Gastroesophageal sphincter (tissue), 4 donors: Measurements from ENCODE around the gene ZNF771. TPM values are rescaled to one million over a fixed set of nuclear protein-coding genes. Genes with fewer than 3 reads are reported as not detected.

Source experiments
- ATAC-seq: fragments of 150-250 bp; one replicate; pipeline ENCODE4 v1.9.1; 2016; ENCODE audit warnings: mild to moderate bottlenecking, moderate library complexity
- H3K27ac ChIP-seq, 4 donors: fragments of 200-600 bp; sonication (generic) in 3 of 4; 1 replicate in 3 of 4; 2 replicates in 1 of 4; pipeline ENCODE4 v1.5.1; 2016 to 2019
- H3K27me3 ChIP-seq: fragments of 200-600 bp; sonication (generic); one replicate; pipeline ENCODE4 v1.5.1; 2019
- H3K36me3 ChIP-seq, 2 donors: fragments of 200-600 bp; sonication (generic); one replicate each; pipeline ENCODE4 v1.5.1; 2019; ENCODE audit warnings: control low read depth in 1 of 2
- H3K4me1 ChIP-seq, 3 donors: fragments of 200-600 bp; sonication (generic); 1 replicate in 2 of 3; 2 replicates in 1 of 3; pipeline ENCODE4 v1.5.1; 2016 to 2019; ENCODE audit warnings: control low read depth in 2 of 3
- H3K4me3 ChIP-seq, 2 donors: fragments of 200-600 bp; sonication (generic); one replicate each; pipeline ENCODE4 v1.5.1; 2019; ENCODE audit warnings: mild to moderate bottlenecking in 1 of 2, moderate library complexity in 1 of 2
- H3K9me3 ChIP-seq, 3 donors: fragments of 200-600 bp; sonication (generic); one replicate each; pipeline ENCODE4 v1.5.1; 2017 to 2019; ENCODE audit warnings: control low read depth in 2 of 3
- CTCF ChIP-seq, 4 experiments: fragments of 200-600 bp in 2 of 4; fragments of 450-650 bp in 2 of 4; sonication (generic) in 1 of 4; IDR thresholded peaks; one replicate each; pipeline ENCODE4 v1.5.1; 2017 to 2019; ENCODE audit warnings: antibody characterized with exemption in 4 of 4, mild to moderate bottlenecking in 2 of 4, moderate library complexity in 2 of 4
- EP300 ChIP-seq: sonication (generic); formaldehyde crosslinking; IDR thresholded peaks from one replicate; pipeline ENCODE4 v1.6.1; 2017; ENCODE audit warnings: antibody characterized with exemption, mild to moderate bottlenecking
- POLR2A ChIP-seq, 2 donors: fragments of 450-650 bp; IDR thresholded peaks; one replicate each; pipeline ENCODE4 v1.6.1; 2017; ENCODE audit warnings: antibody characterized with exemption in 2 of 2, mild to moderate bottlenecking in 2 of 2, moderate library complexity in 1 of 2
- POLR2AphosphoS5 ChIP-seq: sonication (generic); formaldehyde crosslinking; IDR thresholded peaks from one replicate; pipeline ENCODE4 v1.6.1; 2017; ENCODE audit warnings: antibody characterized with exemption
- WGBS, 2 donors: methylation state at CpG; one replicate each; pipeline ENCODE4 v1.1.5; 2018; ENCODE audit warnings: low coverage in 1 of 2; 5-methylcytosine and 5-hydroxymethylcytosine counted together
- small RNA-seq, 4 donors: library from RNA; depleted of rRNA; stranded (forward); fragments of <200 nt; gene quantifications; one replicate each; pipeline ENCODE3, GENCODE V24; 2016
- total RNA-seq, 4 donors: library from RNA; depleted of rRNA; stranded (reverse); fragments of >200 nt; gene quantifications; one replicate each; pipeline ENCODE4 v1.1.0, GENCODE V29; 2016

The ZNF771 gene
- total RNA-seq, 4 donors from 2014 or later: 17.6 to 29.3 (median 19.5) TPM

- Histone ChIP-seq H3K27me3 (no peaks in the 10 kb centered on the region), H3K4me1 (no peaks in the 10 kb centered on the region), H3K9me3 (no peaks in the 10 kb centered on the region), H3K36me3 (no peaks in the 10 kb centered on the region), H3K4me3 (no peak overlapping the region), H3K27ac (no peak overlapping the region)
- no peak for TF ChIP-seq POLR2A (IDR thresholded peaks at IDR 0.05)
- no peak for TF ChIP-seq POLR2AphosphoS5
- no peak for TF ChIP-seq EP300
- TF ChIP-seq CTCF (IDR thresholded peaks at IDR 0.05): no peak
- WGBS, 2 donors: 80 to 93% methylated on average over 2 to 3 of the region's 7 CpGs
- ATAC-seq: no peak
Measured at GRCh38 chr16:30464078-30464477, 56.7 kb downstream of the ZNF771 start.

Small RNA genes within 50 kb of the gene (small RNA-seq; reads per million reads assigned to genes)
- gene RF00019 (0 reads per million in 4 donors), gene RF00406 (0 reads per million in 4 donors)

Other genes starting within 250 kb of the ZNF771 start
- gene CORO1A, start 224.0 kb upstream of the ZNF771 start, total RNA-seq: 10 to 100 TPM in 3 of 4 donors, 1 to 10 TPM in 1; 8.6 to 32.0 (median 13.1) TPM
- gene BOLA2B, start 213.9 kb upstream of the ZNF771 start, total RNA-seq: 10 to 100 TPM; 72.7 to 98.8 (median 88.4) TPM
- 10 to 100 TPM in 2 of 4 donors, 1 to 10 TPM in 2; 7.8 to 21.2 (median 13.5) TPM for gene SLX1A, start 213.7 kb upstream of the ZNF771 start, total RNA-seq
- gene SULT1A3, start 208.4 kb upstream of the ZNF771 start, total RNA-seq: 10 to 100 TPM in 1 of 4 donors, 1 to 10 TPM in 2, not detected in 1; 5.1 to 10.4 (median 8.8) TPM
- 1 to 10 TPM in 2 of 4 donors, under 1 TPM in 2; 0.32 to 7.0 (median 2.5) TPM for gene NPIPB13, start 159.1 kb upstream of the ZNF771 start, total RNA-seq
- gene CD2BP2, start 52.3 kb upstream of the ZNF771 start, total RNA-seq: 10 to 100 TPM; 43.1 to 68.1 (median 54.3) TPM
- gene TBC1D10B, start 37.1 kb upstream of the ZNF771 start, total RNA-seq: 10 to 100 TPM; 17.1 to 40.9 (median 20.4) TPM
- gene MYL11, start 32.8 kb upstream of the ZNF771 start, total RNA-seq: not detected
- gene SEPTIN1, start 25.0 kb upstream of the ZNF771 start, total RNA-seq: 1 to 10 TPM in 2 of 4 donors, under 1 TPM in 2; 0.59 to 2.2 (median 1.2) TPM
- 10 to 100 TPM in 3 of 4 donors, 1 to 10 TPM in 1; 7.9 to 17.5 (median 12.2) TPM for gene ZNF48, start 12.2 kb upstream of the ZNF771 start, total RNA-seq
- gene DCTPP1, start 22.4 kb downstream of the ZNF771 start, total RNA-seq: 10 to 100 TPM; 10.9 to 17.4 (median 13.8) TPM
- 10 to 100 TPM; 21.6 to 36.1 (median 25.2) TPM for gene SEPHS2, start 38.3 kb downstream of the ZNF771 start, total RNA-seq
- gene ITGAL, start 65.1 kb downstream of the ZNF771 start, total RNA-seq: 1 to 10 TPM in 2 of 4 donors, under 1 TPM in 2; 0.30 to 4.2 (median 0.97) TPM
- 10 to 100 TPM; 41.3 to 87.8 (median 50.9) TPM for gene ZNF768, start 119.0 kb downstream of the ZNF771 start, total RNA-seq
- 10 to 100 TPM; 15.3 to 31.6 (median 19.3) TPM for gene ZNF747, start 127.3 kb downstream of the ZNF771 start, total RNA-seq
- gene ZNF764, start 150.8 kb downstream of the ZNF771 start, total RNA-seq: 10 to 100 TPM in 2 of 4 donors, 1 to 10 TPM in 2; 6.3 to 13.1 (median 9.3) TPM
- gene ZNF688, start 164.1 kb downstream of the ZNF771 start, total RNA-seq: 10 to 100 TPM; 15.9 to 22.1 (median 20.8) TPM
- 10 to 100 TPM in 3 of 4 donors, 1 to 10 TPM in 1; 6.9 to 17.0 (median 12.2) TPM for gene ZNF785, start 178.1 kb downstream of the ZNF771 start, total RNA-seq
- gene ZNF689, start 202.8 kb downstream of the ZNF771 start, total RNA-seq: 10 to 100 TPM in 2 of 4 donors, 1 to 10 TPM in 2; 9.7 to 13.1 (median 11.4) TPM
- gene PRR14, start 243.4 kb downstream of the ZNF771 start, total RNA-seq: 10 to 100 TPM; 21.7 to 49.2 (median 41.8) TPM